HG03469 (cell line): ENCODE measurements around the gene PLCXD3.
"Not testable (repeated sequence)": the region's sequence is repeated elsewhere in the genome, so short reads cannot be mapped to it uniquely, and the experiment has no call there.

Experiments used
- ATAC-seq: cut with Tn5 transposase; IDR thresholded peaks from one replicate; pipeline ENCODE4 v1.9.1; 2021; ENCODE audit warnings: mild to moderate bottlenecking, moderate library complexity, moderate number of reproducible peaks; ENCODE audit not compliant: unreplicated experiment

The PLCXD3 gene

DNA sequence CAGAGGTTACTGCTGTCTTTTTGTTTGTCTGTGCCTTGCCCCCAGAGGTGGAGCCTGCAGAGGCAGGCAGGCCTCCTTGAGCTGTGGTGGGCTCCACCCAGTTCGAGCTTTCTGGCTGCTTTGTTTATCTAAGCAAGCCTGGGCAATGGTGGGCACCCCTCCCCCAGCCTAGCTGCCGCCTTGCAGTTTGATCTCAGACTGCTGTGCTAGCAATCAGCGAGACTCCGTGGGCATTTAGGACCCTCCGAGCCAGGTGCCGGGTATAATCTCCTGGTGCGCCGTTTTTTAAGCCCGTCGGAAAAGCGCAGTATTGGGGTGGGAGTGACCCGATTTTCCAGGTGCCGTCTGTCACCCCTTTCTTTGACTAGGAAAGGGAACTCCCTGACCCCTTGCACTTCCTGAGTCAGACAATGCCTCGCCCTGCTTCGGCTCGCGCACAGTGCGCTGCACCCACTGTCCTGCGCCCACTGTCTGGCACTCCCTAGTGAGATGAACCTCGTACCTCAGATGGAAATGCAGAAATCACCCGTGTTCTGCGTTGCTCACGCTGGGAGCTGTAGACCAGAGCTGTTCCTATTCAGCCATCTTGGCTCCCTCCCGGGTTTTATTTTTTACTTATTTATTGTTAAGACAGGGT, 16.8 kb downstream of the PLCXD3 start:
- ATAC-seq: not testable (repeated sequence)

- no peak for ATAC-seq
Observed at GRCh38 chr5:41485533-41485932, 24.9 kb downstream of the PLCXD3 start.

DNA sequence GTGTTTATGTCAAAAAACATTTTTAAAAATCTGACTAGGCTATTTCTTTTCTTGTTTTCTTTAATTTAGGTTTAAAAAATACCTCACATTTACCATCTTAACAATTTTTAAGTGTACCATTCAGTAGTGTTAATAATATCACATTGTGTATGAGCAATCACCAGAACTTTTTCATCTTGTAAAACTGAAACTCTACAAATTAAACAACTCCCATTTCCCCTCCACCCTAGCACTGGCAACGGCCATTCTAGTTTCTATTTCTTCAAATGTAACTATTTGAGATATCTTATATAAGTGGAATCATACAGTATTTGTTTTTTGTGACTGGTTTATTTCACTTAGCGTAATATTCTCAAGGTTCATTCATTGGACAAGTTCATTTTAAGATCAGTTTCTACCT, 27.7 kb downstream of the PLCXD3 start:
- ATAC-seq: peak; percentile 71

DNA sequence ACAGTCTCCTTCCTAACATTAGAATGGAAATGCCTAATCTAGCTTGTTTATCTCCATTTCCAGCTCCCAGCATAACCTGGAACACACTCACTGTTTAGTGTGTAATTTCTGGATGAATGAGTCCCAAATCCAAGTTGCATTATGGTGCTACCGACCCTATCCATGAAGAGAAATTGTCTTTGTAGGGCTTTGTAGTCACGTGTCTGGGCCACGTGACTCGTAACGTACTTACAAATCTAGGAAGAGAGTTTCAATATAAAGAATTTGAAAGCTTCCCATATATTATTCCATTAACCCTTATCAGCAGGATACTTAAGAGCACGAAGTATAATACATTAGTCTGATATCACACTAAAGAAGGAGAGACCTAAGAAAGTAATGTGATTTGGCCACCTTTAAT, 28.2 kb downstream of the PLCXD3 start:
- no peak for ATAC-seq

DNA sequence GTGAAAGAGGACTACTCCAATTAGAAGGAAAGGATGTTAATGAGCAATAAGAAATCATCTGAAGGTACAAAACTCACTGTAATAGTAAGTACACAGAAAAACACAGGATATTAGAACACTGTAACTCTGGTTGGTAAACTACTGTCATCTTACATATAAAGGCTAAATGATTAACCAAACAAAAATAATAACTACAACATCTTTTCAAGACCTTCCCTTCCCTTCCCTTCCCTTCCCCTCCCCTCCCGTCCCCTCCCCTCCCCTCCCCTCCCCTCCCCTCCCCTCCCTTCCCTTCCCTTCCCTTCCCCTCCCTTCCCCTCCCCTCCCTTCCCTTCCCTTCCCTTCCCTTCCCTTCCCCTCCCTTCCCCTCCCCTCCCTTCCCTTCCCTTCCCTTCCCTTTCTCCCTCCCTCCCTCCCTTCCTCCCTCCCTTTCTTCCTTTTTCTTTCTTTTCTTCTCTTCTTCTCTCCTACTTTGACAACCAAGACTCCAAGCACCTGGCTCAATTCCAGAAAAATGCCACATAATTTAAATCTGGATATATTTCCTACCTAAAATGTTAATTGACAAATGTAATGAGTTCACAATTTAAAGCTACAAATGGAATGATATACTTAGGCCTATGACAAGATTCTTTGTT, 38.7 kb downstream of the PLCXD3 start:
- ATAC-seq: not testable (repeated sequence)

DNA sequence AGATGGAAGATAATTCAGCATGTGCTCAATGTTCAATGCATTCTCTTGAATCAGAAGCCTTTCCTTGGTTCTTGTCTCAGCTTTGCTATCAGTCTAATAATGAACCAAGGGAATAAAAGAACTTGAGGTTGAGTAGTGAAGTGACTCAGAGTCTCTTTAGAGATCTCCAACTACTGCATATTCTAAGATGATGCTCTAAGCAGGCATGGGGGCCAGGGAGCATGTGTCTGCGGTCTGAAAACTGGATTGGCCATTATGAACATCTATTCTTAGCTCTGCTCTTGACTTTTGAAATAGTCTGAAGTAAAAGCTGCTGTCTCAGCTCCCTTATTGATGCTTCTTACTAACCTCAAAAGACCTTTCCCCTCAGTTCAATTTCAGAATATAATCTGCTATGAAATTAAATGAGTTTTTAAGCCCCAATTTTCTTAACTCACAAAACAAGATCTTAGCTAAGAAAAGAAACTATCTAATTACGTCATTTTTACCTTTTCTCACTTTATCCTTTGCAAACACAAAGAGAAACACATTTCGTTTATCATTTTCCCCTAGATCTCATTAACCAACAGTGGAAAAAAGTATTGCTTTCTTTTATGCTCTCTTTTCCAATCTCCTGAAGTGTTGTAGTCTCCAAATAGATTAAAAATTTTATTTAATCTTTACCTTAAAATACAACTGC, 44.8 kb downstream of the PLCXD3 start:
- no peak for ATAC-seq

GRCh38 chr5:41459557-41459956, 50.8 kb downstream of the PLCXD3 start:
- ATAC-seq: no peak

GRCh38 chr5:41457094-41457493, 53.3 kb downstream of the PLCXD3 start:
- ATAC-seq: no peak

- ATAC-seq: no peak
Observed at GRCh38 chr5:41452506-41452905, 57.9 kb downstream of the PLCXD3 start.

GRCh38 chr5:41447650-41448510, 62.5 kb downstream of the PLCXD3 start:
- no peak for ATAC-seq

- ATAC-seq: no peak
Observed at GRCh38 chr5:41445937-41446563, 64.4 kb downstream of the PLCXD3 start.

- ATAC-seq: no peak
Observed at GRCh38 chr5:41435276-41435675, 75.1 kb downstream of the PLCXD3 start.

DNA sequence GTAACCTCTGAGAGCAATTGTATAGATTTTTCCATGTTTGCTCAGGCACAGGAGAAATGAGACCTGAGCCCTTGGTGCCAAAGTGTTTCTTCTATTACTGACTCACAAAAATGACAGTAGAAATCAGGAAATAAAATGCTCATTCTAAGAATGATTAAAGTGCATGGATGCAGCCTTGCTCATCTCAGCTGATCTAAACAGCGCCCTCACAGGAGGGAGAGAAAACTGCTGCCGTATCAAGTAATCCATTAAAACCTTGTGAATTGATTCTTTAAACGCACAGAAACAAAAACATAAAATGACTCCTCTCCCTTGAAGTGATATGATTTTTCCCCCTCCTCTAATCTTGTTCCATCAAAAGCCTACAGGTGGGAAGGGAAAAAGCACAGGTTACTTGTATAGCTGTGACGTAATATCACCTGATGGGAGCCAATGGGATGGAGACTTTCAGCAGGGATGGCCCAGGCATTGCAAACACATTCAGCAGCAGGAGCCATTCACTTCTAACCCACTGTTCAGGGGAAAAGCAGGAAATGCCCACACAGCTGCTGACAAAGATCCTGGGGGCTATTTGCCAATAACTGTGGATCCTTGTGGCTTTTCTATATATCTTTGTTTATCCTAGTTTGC, 76.7 kb downstream of the PLCXD3 start:
- no peak for ATAC-seq

- ATAC-seq: no peak
Observed at GRCh38 chr5:41432481-41433253, 77.7 kb downstream of the PLCXD3 start.

DNA sequence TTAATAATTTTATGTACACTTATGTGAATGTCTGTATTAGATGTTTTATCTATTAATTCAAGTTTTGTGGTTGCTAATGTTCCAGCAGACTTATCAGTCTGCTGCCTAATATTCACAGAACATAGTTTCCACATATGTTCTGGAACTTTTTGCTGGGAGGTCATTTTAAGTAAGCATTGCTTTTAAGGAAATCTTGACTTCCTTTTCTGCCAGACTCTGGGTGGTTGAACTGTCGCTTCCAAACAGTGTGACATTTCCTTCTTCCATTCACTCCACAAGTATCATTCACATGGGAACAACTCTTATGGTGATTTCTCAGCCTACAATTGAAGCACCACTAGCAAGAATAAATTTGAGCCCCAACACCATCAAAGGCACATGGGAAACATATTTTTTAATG, 82.9 kb downstream of the PLCXD3 start:
- ATAC-seq: no peak

GRCh38 chr5:41425736-41426135, 84.7 kb downstream of the PLCXD3 start:
- ATAC-seq: no peak

DNA sequence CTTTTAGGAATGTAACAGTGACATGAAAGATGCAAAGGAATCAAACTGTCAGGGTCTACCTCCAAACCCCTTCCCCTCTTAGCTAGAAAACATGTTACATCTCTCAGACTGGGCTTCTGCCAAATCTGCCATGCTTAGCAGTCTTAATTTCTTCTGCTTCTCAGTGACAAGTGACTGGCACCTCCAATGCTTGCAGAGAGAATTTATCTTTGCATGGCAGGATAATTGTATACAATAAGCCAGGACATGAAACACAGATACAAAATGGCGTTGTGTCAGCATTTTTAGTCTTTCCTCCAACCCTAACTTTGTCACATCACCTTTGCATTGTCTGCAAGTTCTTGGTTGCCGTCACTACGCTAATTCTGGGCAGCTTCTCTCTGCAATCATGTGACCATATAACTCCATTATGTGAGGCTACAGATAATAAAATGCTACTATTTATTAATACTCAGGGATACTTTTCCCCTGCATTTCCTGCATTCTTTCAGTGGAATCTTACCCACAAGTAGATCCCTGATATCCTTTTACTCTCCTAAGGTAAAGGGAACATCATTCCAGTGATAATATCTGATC, 89.8 kb downstream of the PLCXD3 start:
- ATAC-seq: no peak

DNA sequence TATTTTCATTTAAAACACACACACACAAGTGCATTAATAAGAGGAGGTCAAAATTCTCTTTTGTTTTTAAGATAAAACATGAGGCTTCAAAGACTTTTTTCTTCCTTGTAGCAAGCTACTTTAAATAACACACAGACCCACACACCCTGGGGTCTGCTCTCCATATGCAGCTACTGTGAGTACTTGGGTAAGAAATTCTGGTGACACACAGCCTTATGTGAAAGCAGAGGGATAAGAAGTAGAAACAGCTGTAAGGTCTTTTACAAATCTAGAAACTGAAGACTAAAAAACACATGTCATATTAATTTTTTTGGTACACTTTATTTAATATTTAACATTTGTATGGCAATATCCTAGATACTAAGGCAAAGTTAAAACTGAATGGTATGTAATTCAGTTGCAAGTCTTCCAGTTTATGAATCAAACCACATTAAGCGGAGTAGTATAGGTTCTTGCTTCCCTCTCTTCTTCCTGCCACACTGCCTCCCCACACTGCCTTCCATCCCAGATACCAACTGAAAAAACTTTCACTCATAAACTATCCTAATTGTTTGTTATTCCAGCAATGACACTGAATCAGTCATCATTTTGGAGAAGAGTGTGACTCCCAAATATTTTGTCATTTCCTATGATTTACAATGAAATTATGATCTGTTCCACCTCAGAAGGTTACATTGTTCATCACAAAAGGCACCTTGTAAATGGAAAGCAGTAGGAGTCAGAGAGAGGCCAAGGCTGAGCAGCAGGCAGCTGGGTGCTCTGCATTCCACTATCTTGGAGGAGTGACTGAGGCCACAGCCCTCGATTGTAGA, 92.0 kb downstream of the PLCXD3 start:
- no peak for ATAC-seq
